Sigmoid colon (tissue), 4 donors: Measurements from ENCODE around the gene ZNF24.

ENCODE experiments used
- EP300 ChIP-seq, 4 donors: sonication (generic); formaldehyde crosslinking; IDR thresholded peaks; one replicate each; pipeline ENCODE4 v1.6.1; 2017; ENCODE audit warnings: antibody characterized with exemption in 4 of 4
- POLR2A ChIP-seq, 2 donors: fragments of 450-650 bp; IDR thresholded peaks; one replicate each; pipeline ENCODE4 v1.6.1; 2016; ENCODE audit warnings: antibody characterized with exemption in 2 of 2, mild to moderate bottlenecking in 2 of 2, moderate library complexity in 2 of 2
- POLR2AphosphoS5 ChIP-seq, 4 donors: sonication (generic); formaldehyde crosslinking; IDR thresholded peaks; one replicate each; pipeline ENCODE4 v1.6.1; 2017; ENCODE audit warnings: antibody characterized with exemption in 4 of 4
- TF ChIP-seq, protein P1 (sequence below), 4 experiments: fragments of 450-650 bp in 3 of 4; fragments of 200-600 bp in 1 of 4; IDR thresholded peaks; one replicate each; pipeline ENCODE4 v1.5.1; 2016 to 2019; ENCODE audit warnings: antibody characterized with exemption in 4 of 4, mild to moderate bottlenecking in 3 of 4, moderate library complexity in 2 of 4

- TF ChIP-seq, protein P1, sequence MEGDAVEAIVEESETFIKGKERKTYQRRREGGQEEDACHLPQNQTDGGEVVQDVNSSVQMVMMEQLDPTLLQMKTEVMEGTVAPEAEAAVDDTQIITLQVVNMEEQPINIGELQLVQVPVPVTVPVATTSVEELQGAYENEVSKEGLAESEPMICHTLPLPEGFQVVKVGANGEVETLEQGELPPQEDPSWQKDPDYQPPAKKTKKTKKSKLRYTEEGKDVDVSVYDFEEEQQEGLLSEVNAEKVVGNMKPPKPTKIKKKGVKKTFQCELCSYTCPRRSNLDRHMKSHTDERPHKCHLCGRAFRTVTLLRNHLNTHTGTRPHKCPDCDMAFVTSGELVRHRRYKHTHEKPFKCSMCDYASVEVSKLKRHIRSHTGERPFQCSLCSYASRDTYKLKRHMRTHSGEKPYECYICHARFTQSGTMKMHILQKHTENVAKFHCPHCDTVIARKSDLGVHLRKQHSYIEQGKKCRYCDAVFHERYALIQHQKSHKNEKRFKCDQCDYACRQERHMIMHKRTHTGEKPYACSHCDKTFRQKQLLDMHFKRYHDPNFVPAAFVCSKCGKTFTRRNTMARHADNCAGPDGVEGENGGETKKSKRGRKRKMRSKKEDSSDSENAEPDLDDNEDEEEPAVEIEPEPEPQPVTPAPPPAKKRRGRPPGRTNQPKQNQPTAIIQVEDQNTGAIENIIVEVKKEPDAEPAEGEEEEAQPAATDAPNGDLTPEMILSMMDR (IDR thresholded peaks at IDR 0.05), result no peak
- TF ChIP-seq POLR2A (IDR thresholded peaks at IDR 0.05) (no peak), EP300 (IDR thresholded peaks at IDR 0.05) (no peak), POLR2AphosphoS5 (IDR thresholded peaks at IDR 0.05) (no peak)
Observed at GRCh38 chr18:35361570-35362321, 17.5 kb upstream of the ZNF24 start.
